Caco-2 (cell line): ENCODE data around the gene EMC10. TPM values are rescaled to one million over a fixed set of nuclear protein-coding genes. Genes with fewer than 3 reads are reported as not detected.
A peak's percentile ranks its signal among the peaks of the same experiment; 100 is the strongest.

ENCODE experiments used
- BruUV-seq: library from RNA; stranded (reverse); fragments of 400-500 nt; replicated peaks from 2 replicates; lab custom pipeline; 2021; lab: Mats Ljungman, UMichigan
- CTCF ChIA-PET: fragments of 300-600 bp; sonication (Branson Sonifier 250); formaldehyde crosslinking; loops from one replicate; lab custom pipeline; 2022; ENCODE audit warnings: antibody characterized with exemption; lab: Charles Lee
- POLR2A ChIA-PET: fragments of 300-600 bp; sonication (Branson Sonifier 250); formaldehyde crosslinking; loops from one replicate; lab custom pipeline; 2022; ENCODE audit warnings: antibody characterized with exemption; lab: Charles Lee
- DNase-seq, 2 experiments: peaks; one replicate each; pipeline versions ENCODE4 v3.0.0 to v3.0.0-alpha.2; 2020 to 2022
- H3K27me3 ChIP-seq: replicated peaks from 2 replicates; pipeline ENCODE4 v1.6.0; 2011; ENCODE audit warnings: low read length; ENCODE audit not compliant: control insufficient read depth, insufficient read depth
- H3K36me3 ChIP-seq: 2 replicates; pipeline ENCODE4 v1.5.1; 2011; ENCODE audit warnings: low read length; ENCODE audit not compliant: control insufficient read depth, insufficient read depth
- H3K4me1 ChIP-seq: fragments of 250-450 bp; sonication (Bioruptor Pico); 2 replicates; pipeline ENCODE4 v1.5.1; 2020; ENCODE audit warnings: mild to moderate bottlenecking
- H3K4me3 ChIP-seq: 2 replicates; pipeline ENCODE4 v1.5.1; 2011; ENCODE audit warnings: low read depth, mild to moderate bottlenecking, control low read depth, low read length
- H3K9me3 ChIP-seq: fragments of 250-450 bp; sonication (Bioruptor Pico); 2 replicates; pipeline ENCODE4 v1.5.1; 2020; ENCODE audit warnings: mild to moderate bottlenecking, moderate library complexity
- H3K27ac Mint-ChIP-seq: one replicate; pipeline ENCODE4 v1.8.0; 2022; ENCODE audit warnings: mixed read lengths; ENCODE audit not compliant: unreplicated experiment
- H3K27me3 Mint-ChIP-seq: one replicate; pipeline ENCODE4 v1.8.0; 2022; ENCODE audit warnings: mixed read lengths; ENCODE audit not compliant: insufficient read depth, unreplicated experiment
- H3K36me3 Mint-ChIP-seq: one replicate; pipeline ENCODE4 v1.8.0; 2022; ENCODE audit warnings: mild to moderate bottlenecking, mixed read lengths; ENCODE audit not compliant: insufficient read depth, unreplicated experiment
- H3K4me1 Mint-ChIP-seq: one replicate; pipeline ENCODE4 v1.8.0; 2022; ENCODE audit warnings: low read depth, mixed read lengths; ENCODE audit not compliant: unreplicated experiment
- H3K4me3 Mint-ChIP-seq: one replicate; pipeline ENCODE4 v1.8.0; 2022; ENCODE audit warnings: mild to moderate bottlenecking, moderate library complexity, mixed read lengths; ENCODE audit not compliant: unreplicated experiment
- H3K9me3 Mint-ChIP-seq: one replicate; pipeline ENCODE4 v1.8.0; 2022; ENCODE audit warnings: mixed read lengths; ENCODE audit not compliant: unreplicated experiment
- intact Hi-C: fragments of 100-400 bp; cut with micrococcal nuclease; formaldehyde crosslinking; loops from one replicate; pipeline ENCODE4 v1.10.0; 2022; ENCODE audit not compliant: unreplicated experiment
- total RNA-seq: library from RNA; stranded (reverse); gene quantifications from 2 replicates; pipeline ENCODE4 v1.2.3, GENCODE V29; 2022
- TF ChIP-seq, protein P1 (sequence below), 2 experiments: fragments of 200-600 bp in 1 of 2; IDR thresholded peaks; 1 replicate in 1 of 2; 2 replicates in 1 of 2; pipeline versions ENCODE4 v1.5.1 to v1.8.0; 2011 to 2022; ENCODE audit warnings: antibody characterized with exemption in 1 of 2, control low read depth in 1 of 2, inconsistent platforms in 1 of 2, low read depth in 1 of 2, low read length in 1 of 2, mild to moderate bottlenecking in 1 of 2, moderate library complexity in 1 of 2; ENCODE audit not compliant: insufficient read depth in 1 of 2, severe bottlenecking in 1 of 2, unreplicated experiment in 1 of 2

Gene EMC10
- total RNA-seq, 1 experiment from 2014 or later: 42.9 TPM

DNA sequence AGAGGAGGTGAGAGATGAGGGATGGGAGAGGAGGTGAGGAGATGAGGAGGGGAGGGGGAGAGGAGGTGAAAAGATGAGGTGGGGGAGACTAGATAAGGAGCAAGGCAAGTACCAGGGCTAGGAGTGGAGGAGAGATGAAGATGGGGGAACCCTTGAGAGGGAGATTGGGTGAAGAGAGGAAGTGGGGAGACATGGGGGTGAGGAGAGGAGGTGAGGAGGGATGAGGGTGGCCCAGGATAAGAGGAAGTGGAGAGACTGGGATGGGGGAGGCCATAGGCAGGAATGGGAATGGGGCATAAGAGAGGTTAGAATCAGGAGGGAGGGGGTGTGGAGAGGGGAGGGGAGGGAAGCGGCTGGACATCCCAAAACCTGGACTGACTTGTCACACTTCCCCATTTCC lies 16.7 kb upstream of the EMC10 start:
- peaks cover 19% of the 10 kb centered on the region for H3K9me3 Mint-ChIP-seq

DNA sequence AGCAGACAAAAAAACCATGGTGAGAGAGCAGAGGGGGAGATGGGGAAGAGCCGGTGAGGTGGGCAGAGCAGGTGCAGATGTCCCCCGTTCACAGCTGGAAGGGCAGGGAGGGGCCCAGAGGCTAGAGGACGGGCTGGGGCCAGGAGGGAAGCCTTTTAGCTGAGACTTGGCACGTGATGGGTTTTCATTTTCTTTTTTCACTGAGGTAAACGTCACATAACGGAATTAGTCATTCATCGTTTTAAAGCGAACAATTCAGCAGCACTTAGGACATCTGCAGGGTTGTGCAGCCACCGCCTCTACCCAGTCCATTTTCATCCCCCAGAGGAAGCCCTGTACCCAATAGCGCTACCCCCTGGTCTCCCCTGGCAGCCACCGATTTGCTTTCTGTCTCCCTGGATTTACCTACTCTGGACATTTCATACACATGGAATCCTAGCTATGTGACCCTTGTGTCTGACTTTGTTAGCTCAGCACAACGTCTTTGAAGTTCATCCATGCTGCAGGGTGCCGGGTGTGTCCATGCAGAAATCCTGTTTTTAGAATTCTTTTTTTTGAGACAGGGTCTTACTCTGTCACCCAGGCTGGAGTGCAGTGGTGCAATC lies 16.0 kb upstream of the EMC10 start:
- CTCF ChIA-PET: interaction anchor here (0.6 to 1.7 kb wide), 19 partner anchors 10 to 264 kb away, joined by 3 to 44 read pairs (median 5); partner anchors contain the start of genes KCNC3, MYBPC2, NR1H2 and POLD1
- no TSS peak for BruUV-seq

More for the DNA sequence above, 16.7 kb upstream of the EMC10 start:
- H3K36me3 Mint-ChIP-seq: no peaks in the 10 kb centered on the region
- TF ChIP-seq, protein P1, sequence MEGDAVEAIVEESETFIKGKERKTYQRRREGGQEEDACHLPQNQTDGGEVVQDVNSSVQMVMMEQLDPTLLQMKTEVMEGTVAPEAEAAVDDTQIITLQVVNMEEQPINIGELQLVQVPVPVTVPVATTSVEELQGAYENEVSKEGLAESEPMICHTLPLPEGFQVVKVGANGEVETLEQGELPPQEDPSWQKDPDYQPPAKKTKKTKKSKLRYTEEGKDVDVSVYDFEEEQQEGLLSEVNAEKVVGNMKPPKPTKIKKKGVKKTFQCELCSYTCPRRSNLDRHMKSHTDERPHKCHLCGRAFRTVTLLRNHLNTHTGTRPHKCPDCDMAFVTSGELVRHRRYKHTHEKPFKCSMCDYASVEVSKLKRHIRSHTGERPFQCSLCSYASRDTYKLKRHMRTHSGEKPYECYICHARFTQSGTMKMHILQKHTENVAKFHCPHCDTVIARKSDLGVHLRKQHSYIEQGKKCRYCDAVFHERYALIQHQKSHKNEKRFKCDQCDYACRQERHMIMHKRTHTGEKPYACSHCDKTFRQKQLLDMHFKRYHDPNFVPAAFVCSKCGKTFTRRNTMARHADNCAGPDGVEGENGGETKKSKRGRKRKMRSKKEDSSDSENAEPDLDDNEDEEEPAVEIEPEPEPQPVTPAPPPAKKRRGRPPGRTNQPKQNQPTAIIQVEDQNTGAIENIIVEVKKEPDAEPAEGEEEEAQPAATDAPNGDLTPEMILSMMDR (IDR thresholded peaks at IDR 0.05; ENCODE audit: insufficient read depth in 1 of 2, low read depth in 1 of 2, low read length in 1 of 2, severe bottlenecking in 1 of 2, unreplicated experiment in 1 of 2): no peak
- Histone ChIP-seq H3K4me3 (no peak overlapping the region), H3K27me3 (no peaks in the 10 kb centered on the region), H3K9me3 (no peaks in the 10 kb centered on the region), H3K4me1 (peaks cover 21% of the 10 kb centered on the region), H3K36me3 (no peaks in the 10 kb centered on the region)
- peak overlapping the region; percentile 48 for H3K27ac Mint-ChIP-seq
- intact Hi-C loops: loop anchor here (1.0 to 2.0 kb wide), 3 partner anchors 45 to 102 kb away; partner anchors contain the start of gene NR1H2
- BruUV-seq: no TSS peak
- H3K4me1 Mint-ChIP-seq: peaks cover 7% of the 10 kb centered on the region
- H3K27me3 Mint-ChIP-seq: no peaks in the 10 kb centered on the region
- DNase-seq: no peak
- H3K4me3 Mint-ChIP-seq: peak overlapping the region; percentile 28
- ChIA-PET CTCF (interaction anchor here (0.7 to 1.2 kb wide), 2 partner anchors 36 to 84 kb away, joined by 4 to 7 read pairs; partner anchors contain the start of gene NR1H2), POLR2A (no interaction called here)

More for the DNA sequence above, 16.0 kb upstream of the EMC10 start:
- Mint-ChIP-seq H3K4me3 (peak overlapping the region; percentile 28), H3K27ac (peak overlapping the region; percentile 48), H3K9me3 (peaks cover 19% of the 10 kb centered on the region), H3K27me3 (no peaks in the 10 kb centered on the region), H3K4me1 (peaks cover 7% of the 10 kb centered on the region), H3K36me3 (no peaks in the 10 kb centered on the region)
- no peaks in the 10 kb centered on the region for H3K9me3 ChIP-seq
- intact Hi-C loops: loop anchor here (1.0 to 2.0 kb wide), 3 partner anchors 45 to 103 kb away; partner anchors contain the start of gene NR1H2
- POLR2A ChIA-PET: interaction anchor here (0.6 to 2.2 kb wide), 7 partner anchors 48 to 127 kb away, joined by 3 to 18 read pairs (median 4); partner anchors contain the start of genes JOSD2, NR1H2 and POLD1
- H3K4me1 ChIP-seq: peaks cover 21% of the 10 kb centered on the region
- no peaks in the 10 kb centered on the region for H3K36me3 ChIP-seq
- peak; percentile 84 to 88 for DNase-seq
- no peaks in the 10 kb centered on the region for H3K27me3 ChIP-seq
- no peak overlapping the region for H3K4me3 ChIP-seq
- TF ChIP-seq, protein P1 (IDR thresholded peaks at IDR 0.05; ENCODE audit: insufficient read depth in 1 of 2, low read depth in 1 of 2, low read length in 1 of 2, severe bottlenecking in 1 of 2, unreplicated experiment in 1 of 2): peak; percentile 28 to 71
